WTC11 (cell line): ENCODE results near the gene SLC31A1. TPM values are rescaled to one million over a fixed set of nuclear protein-coding genes. Genes with fewer than 3 reads are reported as not detected.

Experiments used
- ATAC-seq: fragments of 200-7000 bp; cut with Tn5 transposase; 2 replicates; pipeline ENCODE4 v1.10.0; 2021; ENCODE audit warnings: mild to moderate bottlenecking, moderate library complexity
- CTCF ChIA-PET: fragments of 300-600 bp; sonication (Branson Sonifier 250); formaldehyde crosslinking; loops from one replicate; lab custom pipeline; 2021; ENCODE audit warnings: antibody characterized with exemption; lab: Charles Lee
- POLR2A ChIA-PET: fragments of 350-600 bp; sonication (Branson Sonifier 250); formaldehyde crosslinking; loops from one replicate; lab custom pipeline; 2021; ENCODE audit warnings: antibody characterized with exemption; lab: Charles Lee
- DNase-seq: peaks from one replicate; pipeline ENCODE4 v3.0.0; 2021; ENCODE audit warnings: low spot score
- H3K27ac Mint-ChIP-seq: 2 replicates; pipeline ENCODE4 v1.8.0; 2021; ENCODE audit warnings: mixed read lengths
- H3K27me3 Mint-ChIP-seq: 2 replicates; pipeline ENCODE4 v1.8.0; 2021; ENCODE audit warnings: low read depth, mild to moderate bottlenecking, moderate library complexity, mixed read lengths
- H3K36me3 Mint-ChIP-seq: 2 replicates; pipeline ENCODE4 v1.8.0; 2021; ENCODE audit warnings: mixed read lengths
- H3K4me1 Mint-ChIP-seq: 2 replicates; pipeline ENCODE4 v1.8.0; 2022; ENCODE audit warnings: mixed read lengths
- H3K4me3 Mint-ChIP-seq: 2 replicates; pipeline ENCODE4 v1.8.0; 2021; ENCODE audit warnings: mild to moderate bottlenecking, moderate library complexity, mixed read lengths
- H3K9me3 Mint-ChIP-seq: 2 replicates; pipeline ENCODE4 v1.8.0; 2021; ENCODE audit warnings: mixed read lengths
- ATF1 ChIP-seq: sonication (generic); formaldehyde crosslinking; IDR thresholded peaks from 2 replicates; pipeline ENCODE4 v1.8.1; 2023; ENCODE audit warnings: mild to moderate bottlenecking, moderate library complexity, missing genetic modification reagents
- CBFB ChIP-seq: sonication (generic); formaldehyde crosslinking; IDR thresholded peaks from 2 replicates; pipeline ENCODE4 v1.8.1; 2022; ENCODE audit warnings: mild to moderate bottlenecking, low read depth, missing genetic modification reagents
- ESRRA ChIP-seq: sonication (generic); formaldehyde crosslinking; IDR thresholded peaks from 2 replicates; pipeline ENCODE4 v1.8.1; 2022; ENCODE audit warnings: mild to moderate bottlenecking, missing genetic modification reagents, borderline replicate concordance
- FOXK1 ChIP-seq: sonication (generic); formaldehyde crosslinking; IDR thresholded peaks from 2 replicates; pipeline ENCODE4 v1.8.0; 2022; ENCODE audit warnings: mild to moderate bottlenecking, moderate library complexity, missing genetic modification reagents
- JAZF1 ChIP-seq: fragments of 250-450 bp; sonication (Bioruptor Pico); IDR thresholded peaks from 2 replicates; pipeline ENCODE4 v1.9.0; 2021; ENCODE audit warnings: moderate library complexity, mild to moderate bottlenecking, inconsistent platforms
- MYBL2 ChIP-seq: sonication (generic); formaldehyde crosslinking; IDR thresholded peaks from 2 replicates; pipeline ENCODE4 v1.8.1; 2023; ENCODE audit warnings: mild to moderate bottlenecking, moderate library complexity, missing genetic modification reagents
- NFATC4 ChIP-seq: fragments of 250-450 bp; sonication (Bioruptor Pico); IDR thresholded peaks from 2 replicates; pipeline ENCODE4 v1.9.0; 2021; ENCODE audit warnings: mild to moderate bottlenecking
- NR3C1 ChIP-seq: sonication (generic); formaldehyde crosslinking; conservative IDR thresholded peaks from 2 replicates; pipeline ENCODE4 v1.8.1; 2023; ENCODE audit warnings: low read depth, mild to moderate bottlenecking, missing genetic modification reagents
- SOX15 ChIP-seq: fragments of 250-450 bp; sonication (Bioruptor Pico); IDR thresholded peaks from 2 replicates; pipeline ENCODE4 v1.9.0; 2021; ENCODE audit warnings: mild to moderate bottlenecking
- TCF7 ChIP-seq: sonication (generic); formaldehyde crosslinking; IDR thresholded peaks from 2 replicates; pipeline ENCODE4 v1.8.0; 2022; ENCODE audit warnings: mild to moderate bottlenecking, low read depth, missing genetic modification reagents, moderate library complexity
- ZBTB21 ChIP-seq: sonication (generic); formaldehyde crosslinking; IDR thresholded peaks from 2 replicates; pipeline ENCODE4 v1.8.1; 2023; ENCODE audit warnings: mild to moderate bottlenecking, missing genetic modification reagents, borderline replicate concordance
- ZNF138 ChIP-seq: sonication (generic); formaldehyde crosslinking; conservative IDR thresholded peaks from 2 replicates; pipeline ENCODE4 v1.8.1; 2022; ENCODE audit warnings: mild to moderate bottlenecking, moderate library complexity, missing genetic modification reagents
- ZNF263 ChIP-seq: sonication (generic); formaldehyde crosslinking; IDR thresholded peaks from 2 replicates; pipeline ENCODE4 v1.8.1; 2022; ENCODE audit warnings: low read depth, mild to moderate bottlenecking, moderate library complexity, missing genetic modification reagents
- ZNF396 ChIP-seq: fragments of 250-450 bp; sonication (Bioruptor Pico); IDR thresholded peaks from 2 replicates; pipeline ENCODE4 v1.8.0; 2021; ENCODE audit warnings: mild to moderate bottlenecking, moderate library complexity, borderline replicate concordance
- total RNA-seq: library from RNA; stranded (reverse); gene quantifications from 3 replicates; pipeline ENCODE4 v1.2.3, GENCODE V29; 2021
- TF ChIP-seq, protein P1 (sequence below): sonication (generic); formaldehyde crosslinking; IDR thresholded peaks from 2 replicates; pipeline ENCODE4 v1.8.1; 2023; ENCODE audit warnings: mild to moderate bottlenecking, missing genetic modification reagents, borderline replicate concordance
- TF ChIP-seq, protein P2 (sequence below): sonication (generic); formaldehyde crosslinking; conservative IDR thresholded peaks from 2 replicates; pipeline ENCODE4 v1.8.1; 2022; ENCODE audit warnings: mild to moderate bottlenecking, missing genetic modification reagents
- TF ChIP-seq, protein P3 (sequence below): fragments of 250-450 bp; sonication (Bioruptor Pico); IDR thresholded peaks from 2 replicates; pipeline ENCODE4 v1.9.0; 2021; ENCODE audit warnings: mild to moderate bottlenecking
- TF ChIP-seq, protein P4 (sequence below): sonication (generic); formaldehyde crosslinking; IDR thresholded peaks from 2 replicates; pipeline ENCODE4 v1.8.1; 2023; ENCODE audit warnings: mild to moderate bottlenecking, missing genetic modification reagents, moderate library complexity
- TF ChIP-seq, protein P5 (sequence below): fragments of 250-450 bp; sonication (Bioruptor Pico); IDR thresholded peaks from 2 replicates; pipeline ENCODE4 v1.9.0; 2021; ENCODE audit warnings: moderate library complexity, mild to moderate bottlenecking, inconsistent platforms, borderline replicate concordance
- TF ChIP-seq, protein P6 (sequence below): fragments of 200-600 bp; IDR thresholded peaks from 2 replicates; pipeline ENCODE4 v1.8.0; 2022; ENCODE audit warnings: antibody characterized with exemption

SLC31A1 gene
- total RNA-seq, 1 experiment from 2014 or later: 43.9 TPM

DNA sequence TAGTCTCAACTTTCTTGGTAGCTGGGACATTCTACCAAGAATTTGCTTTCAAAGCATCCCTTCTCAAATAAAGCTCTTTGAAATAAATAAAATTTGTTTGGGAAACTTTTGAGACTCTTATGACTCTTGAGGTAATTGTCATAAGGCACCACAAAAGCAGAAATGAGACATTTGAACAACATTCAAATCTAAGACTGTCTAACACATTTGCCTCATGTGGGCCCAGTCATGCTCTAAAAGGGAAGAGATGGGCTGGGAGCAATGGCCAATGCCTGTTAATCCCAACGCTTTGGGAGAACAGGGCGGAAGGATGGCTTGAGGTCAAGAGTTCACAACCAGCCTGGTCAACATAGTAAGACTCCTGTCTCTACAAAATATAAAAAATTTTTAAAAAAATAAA lies 44.1 kb upstream of the SLC31A1 start:
- CTCF ChIA-PET: no interaction called here
- Mint-ChIP-seq H3K4me1 (no peaks in the 10 kb centered on the region), H3K36me3 (peaks cover 54% of the 10 kb centered on the region), H3K27me3 (no peaks in the 10 kb centered on the region), H3K9me3 (peaks cover 8% of the 10 kb centered on the region), H3K4me3 (no peak overlapping the region), H3K27ac (no peak overlapping the region)
- POLR2A ChIA-PET: no interaction called here
- TF ChIP-seq ZBTB21 (no peak), ZNF138 (CRISPR knock-in tag) (no peak), JAZF1 (CRISPR knock-in tag) (no peak), NFATC4 (CRISPR knock-in tag) (no peak)
- TF ChIP-seq, protein P1, sequence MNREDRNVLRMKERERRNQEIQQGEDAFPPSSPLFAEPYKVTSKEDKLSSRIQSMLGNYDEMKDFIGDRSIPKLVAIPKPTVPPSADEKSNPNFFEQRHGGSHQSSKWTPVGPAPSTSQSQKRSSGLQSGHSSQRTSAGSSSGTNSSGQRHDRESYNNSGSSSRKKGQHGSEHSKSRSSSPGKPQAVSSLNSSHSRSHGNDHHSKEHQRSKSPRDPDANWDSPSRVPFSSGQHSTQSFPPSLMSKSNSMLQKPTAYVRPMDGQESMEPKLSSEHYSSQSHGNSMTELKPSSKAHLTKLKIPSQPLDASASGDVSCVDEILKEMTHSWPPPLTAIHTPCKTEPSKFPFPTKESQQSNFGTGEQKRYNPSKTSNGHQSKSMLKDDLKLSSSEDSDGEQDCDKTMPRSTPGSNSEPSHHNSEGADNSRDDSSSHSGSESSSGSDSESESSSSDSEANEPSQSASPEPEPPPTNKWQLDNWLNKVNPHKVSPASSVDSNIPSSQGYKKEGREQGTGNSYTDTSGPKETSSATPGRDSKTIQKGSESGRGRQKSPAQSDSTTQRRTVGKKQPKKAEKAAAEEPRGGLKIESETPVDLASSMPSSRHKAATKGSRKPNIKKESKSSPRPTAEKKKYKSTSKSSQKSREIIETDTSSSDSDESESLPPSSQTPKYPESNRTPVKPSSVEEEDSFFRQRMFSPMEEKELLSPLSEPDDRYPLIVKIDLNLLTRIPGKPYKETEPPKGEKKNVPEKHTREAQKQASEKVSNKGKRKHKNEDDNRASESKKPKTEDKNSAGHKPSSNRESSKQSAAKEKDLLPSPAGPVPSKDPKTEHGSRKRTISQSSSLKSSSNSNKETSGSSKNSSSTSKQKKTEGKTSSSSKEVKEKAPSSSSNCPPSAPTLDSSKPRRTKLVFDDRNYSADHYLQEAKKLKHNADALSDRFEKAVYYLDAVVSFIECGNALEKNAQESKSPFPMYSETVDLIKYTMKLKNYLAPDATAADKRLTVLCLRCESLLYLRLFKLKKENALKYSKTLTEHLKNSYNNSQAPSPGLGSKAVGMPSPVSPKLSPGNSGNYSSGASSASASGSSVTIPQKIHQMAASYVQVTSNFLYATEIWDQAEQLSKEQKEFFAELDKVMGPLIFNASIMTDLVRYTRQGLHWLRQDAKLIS (CRISPR knock-in tag): no peak
- no peak for DNase-seq
- no peak for ATAC-seq

DNA sequence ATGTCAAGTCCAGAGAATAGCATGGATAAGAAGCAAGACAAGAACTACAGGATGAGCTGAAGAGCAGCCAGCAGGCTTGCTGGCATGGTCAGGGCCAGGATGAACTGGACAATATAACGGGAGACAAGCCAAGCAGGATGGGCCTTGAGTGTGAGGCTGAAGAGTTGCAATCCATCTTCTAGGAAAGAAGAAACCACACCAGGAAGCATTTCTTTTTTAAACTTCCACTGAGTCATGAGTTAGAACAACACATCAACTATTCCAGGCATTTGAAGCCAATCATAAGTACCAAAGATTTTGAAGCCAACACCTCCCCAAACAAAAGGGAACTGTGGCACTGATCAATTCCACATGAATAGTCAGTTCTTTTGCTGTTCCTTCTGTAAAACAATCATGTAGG lies 43.3 kb upstream of the SLC31A1 start:
- Mint-ChIP-seq H3K9me3 (no peaks in the 10 kb centered on the region), H3K4me1 (no peaks in the 10 kb centered on the region), H3K27ac (no peak overlapping the region), H3K27me3 (no peaks in the 10 kb centered on the region), H3K36me3 (peaks cover 53% of the 10 kb centered on the region)
- POLR2A ChIA-PET: no interaction called here
- TF ChIP-seq MYBL2 (CRISPR knock-in tag): no peak
- TF ChIP-seq, all 79 proteins: peak for 0
- CTCF ChIA-PET: interaction anchor here (1.3 kb wide), 1 partner anchor 27 kb away, joined by 3 read pairs; the partner anchor contains the start of gene SLC31A2
- no peak for ATAC-seq
- no peak for DNase-seq
- H3K4me3 Mint-ChIP-seq: no peak overlapping the region

DNA sequence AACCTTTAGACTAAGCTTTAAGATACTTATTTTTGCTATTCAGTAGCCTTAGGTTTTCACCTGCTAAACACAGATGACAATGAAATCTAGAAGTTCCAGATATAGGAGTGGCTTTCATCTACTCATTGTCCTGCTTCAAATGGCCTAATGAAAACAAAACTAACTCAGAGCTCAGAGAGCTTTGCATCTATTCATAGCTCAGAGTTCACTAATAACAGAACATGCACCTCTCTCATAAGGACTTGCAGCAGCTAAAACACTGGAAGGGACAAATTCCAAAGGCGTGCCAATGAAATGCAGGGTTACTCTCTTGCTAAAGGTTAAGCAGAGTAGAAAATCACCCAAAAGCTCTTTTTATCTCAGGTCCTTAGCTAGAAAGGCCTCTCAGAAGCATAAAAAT lies 41.5 kb upstream of the SLC31A1 start:
- DNase-seq: no peak
- peaks cover 59% of the 10 kb centered on the region for H3K36me3 Mint-ChIP-seq
- ChIA-PET CTCF (interaction anchor here (0.6 kb wide), 1 partner anchor 73 kb away, joined by 5 read pairs; no protein-coding TSS in a partner anchor), POLR2A (no interaction called here)
- no peak overlapping the region for H3K27ac Mint-ChIP-seq
- H3K27me3 Mint-ChIP-seq: no peaks in the 10 kb centered on the region
- ATAC-seq: no peak
- H3K4me3 Mint-ChIP-seq: no peak overlapping the region
- no peaks in the 10 kb centered on the region for H3K9me3 Mint-ChIP-seq
- no peaks in the 10 kb centered on the region for H3K4me1 Mint-ChIP-seq
- TF ChIP-seq ZNF396 (CRISPR knock-in tag) (no peak), NR3C1 (no peak), SOX15 (CRISPR knock-in tag) (no peak), ATF1 (CRISPR knock-in tag) (no peak), CBFB (no peak), FOXK1 (CRISPR knock-in tag) (no peak), TCF7 (CRISPR knock-in tag) (no peak), ZNF263 (CRISPR knock-in tag) (no peak), ESRRA (CRISPR knock-in tag) (no peak)
- TF ChIP-seq, protein P2, sequence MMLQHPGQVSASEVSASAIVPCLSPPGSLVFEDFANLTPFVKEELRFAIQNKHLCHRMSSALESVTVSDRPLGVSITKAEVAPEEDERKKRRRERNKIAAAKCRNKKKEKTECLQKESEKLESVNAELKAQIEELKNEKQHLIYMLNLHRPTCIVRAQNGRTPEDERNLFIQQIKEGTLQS (CRISPR knock-in tag): no peak
- TF ChIP-seq, protein P3, sequence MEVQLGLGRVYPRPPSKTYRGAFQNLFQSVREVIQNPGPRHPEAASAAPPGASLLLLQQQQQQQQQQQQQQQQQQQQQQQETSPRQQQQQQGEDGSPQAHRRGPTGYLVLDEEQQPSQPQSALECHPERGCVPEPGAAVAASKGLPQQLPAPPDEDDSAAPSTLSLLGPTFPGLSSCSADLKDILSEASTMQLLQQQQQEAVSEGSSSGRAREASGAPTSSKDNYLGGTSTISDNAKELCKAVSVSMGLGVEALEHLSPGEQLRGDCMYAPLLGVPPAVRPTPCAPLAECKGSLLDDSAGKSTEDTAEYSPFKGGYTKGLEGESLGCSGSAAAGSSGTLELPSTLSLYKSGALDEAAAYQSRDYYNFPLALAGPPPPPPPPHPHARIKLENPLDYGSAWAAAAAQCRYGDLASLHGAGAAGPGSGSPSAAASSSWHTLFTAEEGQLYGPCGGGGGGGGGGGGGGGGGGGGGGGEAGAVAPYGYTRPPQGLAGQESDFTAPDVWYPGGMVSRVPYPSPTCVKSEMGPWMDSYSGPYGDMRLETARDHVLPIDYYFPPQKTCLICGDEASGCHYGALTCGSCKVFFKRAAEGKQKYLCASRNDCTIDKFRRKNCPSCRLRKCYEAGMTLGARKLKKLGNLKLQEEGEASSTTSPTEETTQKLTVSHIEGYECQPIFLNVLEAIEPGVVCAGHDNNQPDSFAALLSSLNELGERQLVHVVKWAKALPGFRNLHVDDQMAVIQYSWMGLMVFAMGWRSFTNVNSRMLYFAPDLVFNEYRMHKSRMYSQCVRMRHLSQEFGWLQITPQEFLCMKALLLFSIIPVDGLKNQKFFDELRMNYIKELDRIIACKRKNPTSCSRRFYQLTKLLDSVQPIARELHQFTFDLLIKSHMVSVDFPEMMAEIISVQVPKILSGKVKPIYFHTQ: no peak
- TF ChIP-seq, protein P4, sequence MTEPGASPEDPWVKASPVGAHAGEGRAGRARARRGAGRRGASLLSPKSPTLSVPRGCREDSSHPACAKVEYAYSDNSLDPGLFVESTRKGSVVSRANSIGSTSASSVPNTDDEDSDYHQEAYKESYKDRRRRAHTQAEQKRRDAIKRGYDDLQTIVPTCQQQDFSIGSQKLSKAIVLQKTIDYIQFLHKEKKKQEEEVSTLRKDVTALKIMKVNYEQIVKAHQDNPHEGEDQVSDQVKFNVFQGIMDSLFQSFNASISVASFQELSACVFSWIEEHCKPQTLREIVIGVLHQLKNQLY (CRISPR knock-in tag): no peak
- TF ChIP-seq, protein P5, sequence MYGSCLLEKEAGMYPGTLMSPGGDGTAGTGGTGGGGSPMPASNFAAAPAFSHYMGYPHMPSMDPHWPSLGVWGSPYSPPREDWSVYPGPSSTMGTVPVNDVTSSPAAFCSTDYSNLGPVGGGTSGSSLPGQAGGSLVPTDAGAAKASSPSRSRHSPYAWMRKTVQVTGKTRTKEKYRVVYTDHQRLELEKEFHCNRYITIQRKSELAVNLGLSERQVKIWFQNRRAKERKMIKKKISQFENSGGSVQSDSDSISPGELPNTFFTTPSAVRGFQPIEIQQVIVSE: no peak
- TF ChIP-seq, protein P6, sequence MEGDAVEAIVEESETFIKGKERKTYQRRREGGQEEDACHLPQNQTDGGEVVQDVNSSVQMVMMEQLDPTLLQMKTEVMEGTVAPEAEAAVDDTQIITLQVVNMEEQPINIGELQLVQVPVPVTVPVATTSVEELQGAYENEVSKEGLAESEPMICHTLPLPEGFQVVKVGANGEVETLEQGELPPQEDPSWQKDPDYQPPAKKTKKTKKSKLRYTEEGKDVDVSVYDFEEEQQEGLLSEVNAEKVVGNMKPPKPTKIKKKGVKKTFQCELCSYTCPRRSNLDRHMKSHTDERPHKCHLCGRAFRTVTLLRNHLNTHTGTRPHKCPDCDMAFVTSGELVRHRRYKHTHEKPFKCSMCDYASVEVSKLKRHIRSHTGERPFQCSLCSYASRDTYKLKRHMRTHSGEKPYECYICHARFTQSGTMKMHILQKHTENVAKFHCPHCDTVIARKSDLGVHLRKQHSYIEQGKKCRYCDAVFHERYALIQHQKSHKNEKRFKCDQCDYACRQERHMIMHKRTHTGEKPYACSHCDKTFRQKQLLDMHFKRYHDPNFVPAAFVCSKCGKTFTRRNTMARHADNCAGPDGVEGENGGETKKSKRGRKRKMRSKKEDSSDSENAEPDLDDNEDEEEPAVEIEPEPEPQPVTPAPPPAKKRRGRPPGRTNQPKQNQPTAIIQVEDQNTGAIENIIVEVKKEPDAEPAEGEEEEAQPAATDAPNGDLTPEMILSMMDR: no peak
